GM23338 (cell line): ENCODE results near the gene CACNA1G. TPM values are rescaled to one million over a fixed set of nuclear protein-coding genes. Genes with fewer than 3 reads are reported as not detected.

ENCODE experiments used
- ATAC-seq: fragments of 200-7000 bp; cut with Tn5 transposase; 3 replicates; pipeline ENCODE4 v1.9.1; 2020
- DNase-seq: peaks from one replicate; pipeline ENCODE4 v3.0.0-alpha.2; 2015; ENCODE audit warnings: low spot score
- H2AFZ ChIP-seq: fragments of 200-600 bp; sonication (generic); 2 replicates; pipeline ENCODE4 v1.8.0; 2016; ENCODE audit warnings: antibody characterized with exemption, mild to moderate bottlenecking, moderate library complexity
- H3F3A ChIP-seq: fragments of 200-600 bp; sonication (generic); replicated peaks from 2 replicates; pipeline ENCODE4 v1.8.0; 2017; ENCODE audit warnings: antibody characterized with exemption, mixed run types, low read depth
- H3K27ac ChIP-seq: fragments of 200-600 bp; sonication (generic); 2 replicates; pipeline ENCODE4 v1.6.1; 2016; ENCODE audit warnings: low read depth
- H3K27me3 ChIP-seq: fragments of 200-600 bp; sonication (generic); 2 replicates; pipeline ENCODE4 v1.8.0; 2016; ENCODE audit warnings: mild to moderate bottlenecking, mixed run types, moderate library complexity; ENCODE audit not compliant: insufficient read depth
- H3K36me3 ChIP-seq: fragments of 200-600 bp; sonication (generic); 2 replicates; pipeline ENCODE4 v1.8.0; 2016; ENCODE audit warnings: mild to moderate bottlenecking; ENCODE audit not compliant: insufficient read depth
- H3K4me1 ChIP-seq: fragments of 200-600 bp; sonication (generic); 2 replicates; pipeline ENCODE4 v1.8.0; 2016; ENCODE audit warnings: mild to moderate bottlenecking, moderate library complexity; ENCODE audit not compliant: insufficient read depth
- H3K4me2 ChIP-seq: fragments of 200-600 bp; sonication (generic); 2 replicates; pipeline ENCODE4 v1.7.1; 2017; ENCODE audit warnings: mixed run types
- H3K4me3 ChIP-seq: fragments of 200-600 bp; sonication (generic); 2 replicates; pipeline ENCODE4 v1.6.1; 2016; ENCODE audit warnings: mixed run types
- H3K79me2 ChIP-seq: fragments of 200-600 bp; sonication (generic); replicated peaks from 2 replicates; pipeline ENCODE4 v1.8.0; 2017; ENCODE audit warnings: mild to moderate bottlenecking; ENCODE audit not compliant: insufficient read depth
- H3K9me2 ChIP-seq: fragments of 200-600 bp; sonication (generic); 2 replicates; pipeline ENCODE4 v1.8.0; 2017; ENCODE audit not compliant: insufficient read depth
- H4K20me1 ChIP-seq: fragments of 200-600 bp; sonication (generic); replicated peaks from 2 replicates; pipeline ENCODE4 v1.8.0; 2017; ENCODE audit warnings: mild to moderate bottlenecking; ENCODE audit not compliant: insufficient read depth
- H3K27ac Mint-ChIP-seq: 2 replicates; pipeline ENCODE4 v1.8.0; 2020; ENCODE audit warnings: inconsistent platforms, mild to moderate bottlenecking, moderate library complexity, mixed read lengths
- H3K27me3 Mint-ChIP-seq: 3 replicates; pipeline ENCODE4 v1.8.0; 2022; ENCODE audit warnings: low read depth, mild to moderate bottlenecking, moderate library complexity, mixed read lengths, inconsistent platforms; ENCODE audit not compliant: insufficient read depth, poor library complexity
- H3K36me3 Mint-ChIP-seq: 3 replicates; pipeline ENCODE4 v1.8.0; 2021; ENCODE audit warnings: low read depth, mild to moderate bottlenecking, inconsistent platforms, moderate library complexity, mixed read lengths
- H3K4me1 Mint-ChIP-seq: 3 replicates; pipeline ENCODE4 v1.8.0; 2020; ENCODE audit warnings: mild to moderate bottlenecking, inconsistent platforms, mixed read lengths
- H3K4me3 Mint-ChIP-seq: 3 replicates; pipeline ENCODE4 v1.8.0; 2021; ENCODE audit warnings: moderate library complexity, mild to moderate bottlenecking, inconsistent platforms, mixed read lengths
- H3K9me3 Mint-ChIP-seq: 3 replicates; pipeline ENCODE4 v1.8.0; 2020; ENCODE audit warnings: moderate library complexity, mild to moderate bottlenecking, inconsistent platforms, mixed read lengths
- CTCF ChIP-seq, 2 experiments: fragments of 200-600 bp in 1 of 2; sonication (generic) in 1 of 2; conservative IDR thresholded peaks; 2 replicates each; pipeline versions ENCODE4 v1.5.1 to v1.6.1; 2016 to 2017; ENCODE audit warnings: antibody characterized with exemption in 2 of 2, low read depth in 2 of 2, mild to moderate bottlenecking in 2 of 2, moderate library complexity in 1 of 2
- ETS1 ChIP-seq: IDR thresholded peaks from 2 replicates; pipeline ENCODE4 v1.6.1; 2016; ENCODE audit warnings: antibody characterized with exemption
- EZH2 ChIP-seq: fragments of 200-600 bp; sonication (generic); IDR thresholded peaks from one replicate; pipeline ENCODE4 v1.8.0; 2017; ENCODE audit warnings: antibody characterized with exemption, mild to moderate bottlenecking, low read depth; ENCODE audit not compliant: unreplicated experiment
- EZH2phosphoT487 ChIP-seq: fragments of 200-600 bp; sonication (generic); IDR thresholded peaks from one replicate; pipeline ENCODE4 v1.8.1; 2018; ENCODE audit warnings: antibody characterized with exemption; ENCODE audit not compliant: unreplicated experiment
- JUNB ChIP-seq: IDR thresholded peaks from one replicate; pipeline ENCODE4 v1.6.1; 2016; ENCODE audit warnings: antibody characterized with exemption; ENCODE audit not compliant: unreplicated experiment
- NANOG ChIP-seq: IDR thresholded peaks from 2 replicates; pipeline ENCODE4 v1.6.1; 2016; ENCODE audit warnings: antibody characterized with exemption, borderline replicate concordance
- POLR2AphosphoS5 ChIP-seq: IDR thresholded peaks from 2 replicates; pipeline ENCODE4 v1.6.1; 2016; ENCODE audit warnings: antibody characterized with exemption, low read depth
- REST ChIP-seq: IDR thresholded peaks from one replicate; pipeline ENCODE4 v1.6.1; 2018; ENCODE audit warnings: antibody characterized with exemption; ENCODE audit not compliant: unreplicated experiment
- STAT1 ChIP-seq: IDR thresholded peaks from one replicate; pipeline ENCODE4 v1.6.1; 2016; ENCODE audit warnings: antibody characterized with exemption; ENCODE audit not compliant: unreplicated experiment
- ZNF114 ChIP-seq: fragments of 250-450 bp; sonication (Bioruptor Pico); IDR thresholded peaks from 2 replicates; pipeline ENCODE4 v1.5.0; 2020; ENCODE audit warnings: mild to moderate bottlenecking, moderate library complexity
- ZNF331 ChIP-seq: fragments of 250-450 bp; sonication (Bioruptor Pico); IDR thresholded peaks from 2 replicates; pipeline ENCODE4 v1.5.0; 2020; ENCODE audit warnings: low read depth, mild to moderate bottlenecking, moderate library complexity
- ZNF462 ChIP-seq: fragments of 250-450 bp; sonication (Bioruptor Pico); IDR thresholded peaks from 2 replicates; pipeline ENCODE4 v1.5.0; 2020; ENCODE audit warnings: mild to moderate bottlenecking, moderate library complexity
- polyA plus RNA-seq: library from polyadenylated mRNA; unstranded; fragments of >200 nt; fragmentation: Nextera tagmentation; extraction: Ambion mirVana; gene quantifications from 2 replicates; pipeline ENCODE4 v1.2.1, GENCODE V29; 2016
- total RNA-seq: library from RNA; depleted of rRNA; stranded (reverse); fragments of >200 nt; shearing (Covaris generic); gene quantifications from 2 replicates; pipeline ENCODE4 v1.2.3, GENCODE V29; 2014

Gene CACNA1G
- total and polyA plus RNA-seq, 2 experiments from 2014 or later, result 1.4 to 5.1 TPM

GRCh38 chr17:50629902-50630301 lies 69.4 kb downstream of the CACNA1G start:
- no peak overlapping the region for H3K4me3 ChIP-seq
- no peaks in the 10 kb centered on the region for H3F3A ChIP-seq
- Mint-ChIP-seq H3K9me3 (no peaks in the 10 kb centered on the region), H3K4me1 (peaks cover 40% of the 10 kb centered on the region), H3K36me3 (no peaks in the 10 kb centered on the region), H3K27me3 (peaks cover 30% of the 10 kb centered on the region), H3K27ac (no peak overlapping the region), H3K4me3 (no peak overlapping the region)
- no peaks in the 10 kb centered on the region for H3K36me3 ChIP-seq
- no peaks in the 10 kb centered on the region for H3K9me2 ChIP-seq
- H3K79me2 ChIP-seq, result no peaks in the 10 kb centered on the region
- TF ChIP-seq ETS1 (no peak), NANOG (no peak), EZH2phosphoT487 (no peak), ZNF331 (CRISPR knock-in tag) (no peak), CTCF (conservative IDR thresholded peaks at IDR 0.05; ENCODE audit: low read depth in 2 of 2) (no peak), JUNB (no peak), REST (no peak), STAT1 (no peak), ZNF114 (CRISPR knock-in tag) (no peak), ZNF462 (CRISPR knock-in tag) (no peak), EZH2 (no peak), POLR2AphosphoS5 (no peak)
- ATAC-seq (no peak), DNase-seq (no peak)
- peaks cover 26% of the 10 kb centered on the region for H3K27me3 ChIP-seq
- no peak overlapping the region for H2AFZ ChIP-seq
- no peak overlapping the region for H3K27ac ChIP-seq
- no peaks in the 10 kb centered on the region for H4K20me1 ChIP-seq
- peaks cover 19% of the 10 kb centered on the region; the same call in 1 of the 2 replicates for H3K4me1 ChIP-seq
- H3K4me2 ChIP-seq, result no peak overlapping the region
